GM23338 (cell line): ENCODE data around the gene CFAP57. TPM values are rescaled to one million over a fixed set of nuclear protein-coding genes. Genes with fewer than 3 reads are reported as not detected.

Source experiments
- ATAC-seq: fragments of 200-7000 bp; cut with Tn5 transposase; 3 replicates; pipeline ENCODE4 v1.9.1; 2020
- DNase-seq: peaks from one replicate; pipeline ENCODE4 v3.0.0-alpha.2; 2015; ENCODE audit warnings: low spot score
- H2AFZ ChIP-seq: fragments of 200-600 bp; sonication (generic); 2 replicates; pipeline ENCODE4 v1.8.0; 2016; ENCODE audit warnings: antibody characterized with exemption, mild to moderate bottlenecking, moderate library complexity
- H3F3A ChIP-seq: fragments of 200-600 bp; sonication (generic); replicated peaks from 2 replicates; pipeline ENCODE4 v1.8.0; 2017; ENCODE audit warnings: antibody characterized with exemption, mixed run types, low read depth
- H3K27ac ChIP-seq: fragments of 200-600 bp; sonication (generic); 2 replicates; pipeline ENCODE4 v1.6.1; 2016; ENCODE audit warnings: low read depth
- H3K27me3 ChIP-seq: fragments of 200-600 bp; sonication (generic); 2 replicates; pipeline ENCODE4 v1.8.0; 2016; ENCODE audit warnings: mild to moderate bottlenecking, mixed run types, moderate library complexity; ENCODE audit not compliant: insufficient read depth
- H3K36me3 ChIP-seq: fragments of 200-600 bp; sonication (generic); 2 replicates; pipeline ENCODE4 v1.8.0; 2016; ENCODE audit warnings: mild to moderate bottlenecking; ENCODE audit not compliant: insufficient read depth
- H3K4me1 ChIP-seq: fragments of 200-600 bp; sonication (generic); 2 replicates; pipeline ENCODE4 v1.8.0; 2016; ENCODE audit warnings: mild to moderate bottlenecking, moderate library complexity; ENCODE audit not compliant: insufficient read depth
- H3K4me2 ChIP-seq: fragments of 200-600 bp; sonication (generic); 2 replicates; pipeline ENCODE4 v1.7.1; 2017; ENCODE audit warnings: mixed run types
- H3K4me3 ChIP-seq: fragments of 200-600 bp; sonication (generic); 2 replicates; pipeline ENCODE4 v1.6.1; 2016; ENCODE audit warnings: mixed run types
- H3K79me2 ChIP-seq: fragments of 200-600 bp; sonication (generic); replicated peaks from 2 replicates; pipeline ENCODE4 v1.8.0; 2017; ENCODE audit warnings: mild to moderate bottlenecking; ENCODE audit not compliant: insufficient read depth
- H3K9me2 ChIP-seq: fragments of 200-600 bp; sonication (generic); 2 replicates; pipeline ENCODE4 v1.8.0; 2017; ENCODE audit not compliant: insufficient read depth
- H4K20me1 ChIP-seq: fragments of 200-600 bp; sonication (generic); replicated peaks from 2 replicates; pipeline ENCODE4 v1.8.0; 2017; ENCODE audit warnings: mild to moderate bottlenecking; ENCODE audit not compliant: insufficient read depth
- H3K27ac Mint-ChIP-seq: 2 replicates; pipeline ENCODE4 v1.8.0; 2020; ENCODE audit warnings: inconsistent platforms, mild to moderate bottlenecking, moderate library complexity, mixed read lengths
- H3K27me3 Mint-ChIP-seq: 3 replicates; pipeline ENCODE4 v1.8.0; 2022; ENCODE audit warnings: low read depth, mild to moderate bottlenecking, moderate library complexity, mixed read lengths, inconsistent platforms; ENCODE audit not compliant: insufficient read depth, poor library complexity
- H3K36me3 Mint-ChIP-seq: 3 replicates; pipeline ENCODE4 v1.8.0; 2021; ENCODE audit warnings: low read depth, mild to moderate bottlenecking, inconsistent platforms, moderate library complexity, mixed read lengths
- H3K4me1 Mint-ChIP-seq: 3 replicates; pipeline ENCODE4 v1.8.0; 2020; ENCODE audit warnings: mild to moderate bottlenecking, inconsistent platforms, mixed read lengths
- H3K4me3 Mint-ChIP-seq: 3 replicates; pipeline ENCODE4 v1.8.0; 2021; ENCODE audit warnings: moderate library complexity, mild to moderate bottlenecking, inconsistent platforms, mixed read lengths
- H3K9me3 Mint-ChIP-seq: 3 replicates; pipeline ENCODE4 v1.8.0; 2020; ENCODE audit warnings: moderate library complexity, mild to moderate bottlenecking, inconsistent platforms, mixed read lengths
- CREB1 ChIP-seq: fragments of 250-450 bp; sonication (Bioruptor Pico); IDR thresholded peaks from 2 replicates; pipeline ENCODE4 v1.5.0; 2020; ENCODE audit warnings: low read depth, mild to moderate bottlenecking, moderate library complexity
- ETS1 ChIP-seq: IDR thresholded peaks from 2 replicates; pipeline ENCODE4 v1.6.1; 2016; ENCODE audit warnings: antibody characterized with exemption
- EZH2phosphoT487 ChIP-seq: fragments of 200-600 bp; sonication (generic); IDR thresholded peaks from one replicate; pipeline ENCODE4 v1.8.1; 2018; ENCODE audit warnings: antibody characterized with exemption; ENCODE audit not compliant: unreplicated experiment
- JUNB ChIP-seq: IDR thresholded peaks from one replicate; pipeline ENCODE4 v1.6.1; 2016; ENCODE audit warnings: antibody characterized with exemption; ENCODE audit not compliant: unreplicated experiment
- NANOG ChIP-seq: IDR thresholded peaks from 2 replicates; pipeline ENCODE4 v1.6.1; 2016; ENCODE audit warnings: antibody characterized with exemption, borderline replicate concordance
- REST ChIP-seq: IDR thresholded peaks from one replicate; pipeline ENCODE4 v1.6.1; 2018; ENCODE audit warnings: antibody characterized with exemption; ENCODE audit not compliant: unreplicated experiment
- STAT1 ChIP-seq: IDR thresholded peaks from one replicate; pipeline ENCODE4 v1.6.1; 2016; ENCODE audit warnings: antibody characterized with exemption; ENCODE audit not compliant: unreplicated experiment
- ZNF462 ChIP-seq: fragments of 250-450 bp; sonication (Bioruptor Pico); IDR thresholded peaks from 2 replicates; pipeline ENCODE4 v1.5.0; 2020; ENCODE audit warnings: mild to moderate bottlenecking, moderate library complexity
- polyA plus RNA-seq: library from polyadenylated mRNA; unstranded; fragments of >200 nt; fragmentation: Nextera tagmentation; extraction: Ambion mirVana; gene quantifications from 2 replicates; pipeline ENCODE4 v1.2.1, GENCODE V29; 2016
- total RNA-seq: library from RNA; depleted of rRNA; stranded (reverse); fragments of >200 nt; shearing (Covaris generic); gene quantifications from 2 replicates; pipeline ENCODE4 v1.2.3, GENCODE V29; 2014

The CFAP57 gene
- total and polyA plus RNA-seq, 2 experiments from 2014 or later, result 0.37 to 0.38 TPM

GRCh38 chr1:43298055-43298454 is 125.9 kb downstream of the CFAP57 start:
- no peak overlapping the region for H3K4me3 ChIP-seq
- no peaks in the 10 kb centered on the region for H3K36me3 Mint-ChIP-seq
- no peak for TF ChIP-seq NANOG
- no peak for TF ChIP-seq ZNF462 (CRISPR knock-in tag)
- TF ChIP-seq CREB1 (CRISPR knock-in tag), result no peak
- no peak for TF ChIP-seq REST
- no peak for TF ChIP-seq ETS1
- TF ChIP-seq EZH2phosphoT487, result no peak
- TF ChIP-seq JUNB, result no peak
- TF ChIP-seq STAT1, result no peak
- H3K9me3 Mint-ChIP-seq, result no peaks in the 10 kb centered on the region
- H3K9me2 ChIP-seq, result peaks cover 3% of the 10 kb centered on the region; the same call in 1 of the 2 replicates
- H3K4me1 ChIP-seq, result peaks cover 36% of the 10 kb centered on the region
- H2AFZ ChIP-seq, result no peak overlapping the region; the same call in 1 of the 2 replicates
- no peak overlapping the region for H3K4me2 ChIP-seq
- no peaks in the 10 kb centered on the region for H3K36me3 ChIP-seq
- H3K4me1 Mint-ChIP-seq, result peaks cover 47% of the 10 kb centered on the region
- H4K20me1 ChIP-seq, result no peaks in the 10 kb centered on the region
- H3K79me2 ChIP-seq, result no peaks in the 10 kb centered on the region
- H3K27ac ChIP-seq, result no peak overlapping the region
- H3K27me3 ChIP-seq, result no peaks in the 10 kb centered on the region
- DNase-seq (no peak), ATAC-seq (no peak)
- no peaks in the 10 kb centered on the region for H3F3A ChIP-seq
- no peak overlapping the region; the same call in 1 of the 2 replicates for H3K27ac Mint-ChIP-seq
- H3K27me3 Mint-ChIP-seq, result peaks cover 8% of the 10 kb centered on the region
- no peak overlapping the region for H3K4me3 Mint-ChIP-seq
